CD8-positive, alpha-beta memory T cell (primary cell): ENCODE measurements around the gene MC2R. TPM values are rescaled to one million over a fixed set of nuclear protein-coding genes. Genes with fewer than 3 reads are reported as not detected.

Experiments used
- CTCF ChIA-PET: fragments of 350-600 bp; sonication (Branson Sonifier 250); formaldehyde crosslinking; loops from one replicate; lab custom pipeline; 2021; ENCODE audit warnings: antibody characterized with exemption; lab: Charles Lee
- POLR2A ChIA-PET: fragments of 350-600 bp; sonication (Branson Sonifier 250); formaldehyde crosslinking; loops from one replicate; lab custom pipeline; 2021; ENCODE audit warnings: antibody characterized with exemption; lab: Charles Lee
- DNase-seq, 5 donors: peaks; one replicate each; pipeline versions ENCODE4 v3.0.0 to v3.0.0-alpha.2; 2020 to 2022; ENCODE audit warnings: mixed read lengths in 1 of 5
- H3K27ac ChIP-seq: one replicate; pipeline ENCODE4 v1.7.0; 2013; ENCODE audit warnings: low read depth, mild to moderate bottlenecking, low read length, moderate library complexity
- H3K27me3 ChIP-seq: 2 replicates; pipeline ENCODE4 v1.7.0; 2013; ENCODE audit warnings: low read length, mild to moderate bottlenecking; ENCODE audit not compliant: insufficient read depth, poor library complexity, severe bottlenecking
- H3K36me3 ChIP-seq: 2 replicates; pipeline ENCODE4 v1.7.0; 2013; ENCODE audit warnings: mild to moderate bottlenecking, low read length, moderate library complexity; ENCODE audit not compliant: insufficient read depth
- H3K4me1 ChIP-seq: 2 replicates; pipeline ENCODE4 v1.7.0; 2013; ENCODE audit warnings: mild to moderate bottlenecking, low read length, moderate library complexity; ENCODE audit not compliant: insufficient read depth
- H3K4me3 ChIP-seq: 2 replicates; pipeline ENCODE4 v1.7.0; 2013; ENCODE audit warnings: mild to moderate bottlenecking, low read length
- H3K9me3 ChIP-seq: 2 replicates; pipeline ENCODE4 v1.7.0; 2013; ENCODE audit warnings: mild to moderate bottlenecking, low read length
- H3K27ac Mint-ChIP-seq, 8 donors: one replicate each; pipeline ENCODE4 v1.8.0; 2020 to 2021; ENCODE audit warnings: mixed read lengths in 8 of 8, mild to moderate bottlenecking in 6 of 8, inconsistent platforms in 3 of 8, moderate library complexity in 3 of 8
- H3K27me3 Mint-ChIP-seq, 2 donors: one replicate each; pipeline ENCODE4 v1.8.0; 2020 to 2021; ENCODE audit warnings: mixed read lengths in 2 of 2, mild to moderate bottlenecking in 1 of 2, moderate library complexity in 1 of 2
- H3K36me3 Mint-ChIP-seq, 3 donors: one replicate each; pipeline ENCODE4 v1.8.0; 2020 to 2021; ENCODE audit warnings: mixed read lengths in 3 of 3, inconsistent platforms in 1 of 3, mild to moderate bottlenecking in 1 of 3
- H3K4me1 Mint-ChIP-seq, 3 donors: one replicate each; pipeline ENCODE4 v1.8.0; 2020 to 2021; ENCODE audit warnings: mixed read lengths in 3 of 3, inconsistent platforms in 1 of 3, mild to moderate bottlenecking in 1 of 3
- H3K4me3 Mint-ChIP-seq, 7 donors: one replicate each; pipeline ENCODE4 v1.8.0; 2020 to 2021; ENCODE audit warnings: mixed read lengths in 7 of 7, mild to moderate bottlenecking in 6 of 7, moderate library complexity in 4 of 7, inconsistent platforms in 2 of 7
- H3K9me3 Mint-ChIP-seq, 5 donors: one replicate each; pipeline ENCODE4 v1.8.0; 2020 to 2022; ENCODE audit warnings: mixed read lengths in 5 of 5, mild to moderate bottlenecking in 3 of 5, moderate library complexity in 2 of 5, inconsistent platforms in 1 of 5
- polyA plus RNA-seq: library from polyadenylated mRNA; unstranded; fragments of 300-500 nt; fragmentation: Illumina TruSeq; gene quantifications from one replicate; pipeline ENCODE4 v1.2.3, GENCODE V29; 2021
- total RNA-seq, 2 experiments: library from RNA; stranded (reverse); gene quantifications; one replicate each; pipeline ENCODE4 v1.2.3, GENCODE V29; 2021

Gene MC2R
- total and polyA plus RNA-seq, 3 experiments from 2014 or later, result not detected

GRCh38 chr18:13835202-13835601, 80.1 kb downstream of the MC2R start:
- no peaks in the 10 kb centered on the region for H3K9me3 ChIP-seq
- Mint-ChIP-seq H3K36me3 (no peaks in the 10 kb centered on the region), H3K27ac (no peak overlapping the region), H3K4me3 (no peak overlapping the region), H3K27me3 (peaks cover 18 to 46% of the 10 kb centered on the region in 2 donors), H3K4me1 (no peaks in the 10 kb centered on the region), H3K9me3 (no peaks in the 10 kb centered on the region)
- H3K4me1 ChIP-seq, result no peaks in the 10 kb centered on the region
- DNase-seq, result no peak
- H3K27ac ChIP-seq, result no peak overlapping the region
- CTCF ChIA-PET, result interaction anchor here (1.3 kb wide), 1 partner anchor 11 kb away, joined by 3 read pairs; the partner anchor contains the start of gene MC5R
- H3K4me3 ChIP-seq, result no peak overlapping the region
- no peaks in the 10 kb centered on the region for H3K27me3 ChIP-seq
- POLR2A ChIA-PET, result no interaction called here
- no peaks in the 10 kb centered on the region for H3K36me3 ChIP-seq

GRCh38 chr18:13834496-13835015, 80.8 kb downstream of the MC2R start:
- Mint-ChIP-seq H3K4me1 (no peaks in the 10 kb centered on the region), H3K9me3 (no peaks in the 10 kb centered on the region), H3K36me3 (no peaks in the 10 kb centered on the region), H3K27me3 (peaks cover 18 to 48% of the 10 kb centered on the region in 2 donors), H3K4me3 (no peak overlapping the region), H3K27ac (peak overlapping the region in 1 of 8 donors; percentile 69)
- Histone ChIP-seq H3K4me1 (no peaks in the 10 kb centered on the region), H3K27me3 (no peaks in the 10 kb centered on the region), H3K27ac (no peak overlapping the region), H3K9me3 (no peaks in the 10 kb centered on the region), H3K4me3 (no peak overlapping the region), H3K36me3 (no peaks in the 10 kb centered on the region)
- ChIA-PET CTCF (interaction anchor here (1.3 kb wide), 1 partner anchor 10 kb away, joined by 3 read pairs; the partner anchor contains the start of gene MC5R), POLR2A (no interaction called here)
- DNase-seq, result no peak

Other genes with a start within 250 kb of the MC2R start
- gene FAM210A, start 189.0 kb downstream of the MC2R start, total RNA-seq, result 10 to 100 TPM; 38.3 to 38.8 TPM
- gene FAM210A, start 189.0 kb downstream of the MC2R start, polyA plus RNA-seq, result 15.5 TPM
- gene RNMT, start 188.9 kb downstream of the MC2R start, total RNA-seq, result 10 to 100 TPM; 44.6 to 52.2 TPM
- gene RNMT, start 188.9 kb downstream of the MC2R start, polyA plus RNA-seq, result 42.3 TPM
- not detected for gene MC5R, start 91.4 kb downstream of the MC2R start, total RNA-seq
- not detected for gene MC5R, start 91.4 kb downstream of the MC2R start, polyA plus RNA-seq
- 10 to 100 TPM in 1 of 2 experiments, 1 to 10 TPM in 1; 9.9 to 12.0 TPM for gene ZNF519, start 216.9 kb upstream of the MC2R start, total RNA-seq
- gene ZNF519, start 216.9 kb upstream of the MC2R start, polyA plus RNA-seq, result 5.9 TPM